K562 (cell line): ENCODE results near the gene ZNF77. TPM values are rescaled to one million over a fixed set of nuclear protein-coding genes. Genes with fewer than 3 reads are reported as not detected.

Experiments used
- CBX3 ChIP-seq, 2 experiments: IDR thresholded peaks; 1 replicate in 1 of 2; 2 replicates in 1 of 2; pipeline ENCODE4 v1.6.1; 2012; ENCODE audit warnings: inconsistent platforms in 2 of 2, low read length in 2 of 2, borderline replicate concordance in 1 of 2, control low read depth in 1 of 2
- CHD1 ChIP-seq: fragments of 200-600 bp; sonication (generic); IDR thresholded peaks from one replicate; pipeline ENCODE4 v1.6.1; 2012; ENCODE audit warnings: mild to moderate bottlenecking, moderate library complexity, low read length, inconsistent platforms
- CXXC5 ChIP-seq: fragments of 250-450 bp; sonication (Bioruptor Pico); IDR thresholded peaks from 2 replicates; pipeline ENCODE4 v1.8.0; 2022; ENCODE audit warnings: inconsistent platforms, mild to moderate bottlenecking, moderate library complexity
- ETS1 ChIP-seq: conservative IDR thresholded peaks from 2 replicates; pipeline ENCODE4 v1.6.1; 2011; ENCODE audit warnings: low read depth, mild to moderate bottlenecking, low read length; ENCODE audit not compliant: control insufficient read depth
- ETV6 ChIP-seq, 3 experiments: fragments of 150-350 bp in 1 of 3; sonication (generic) in 1 of 3; formaldehyde crosslinking in 1 of 3; IDR thresholded peaks; 2 replicates each; pipeline versions ENCODE4 v1.6.1 to v1.8.0; 2014 to 2022; ENCODE audit warnings: borderline replicate concordance in 2 of 3, low read depth in 2 of 3, antibody characterized with exemption in 1 of 3, low read length in 1 of 3, mild to moderate bottlenecking in 1 of 3, missing genetic modification reagents in 1 of 3
- FUS ChIP-seq: fragments of 200-400 bp; formaldehyde crosslinking; optimal IDR thresholded peaks from 2 replicates; pipeline ENCODE3; 2017; ENCODE audit warnings: low read depth, low read length
- GMEB1 ChIP-seq: fragments of 250-450 bp; sonication (Bioruptor Pico); IDR thresholded peaks from 2 replicates; pipeline ENCODE4 v1.4.0; 2020; ENCODE audit warnings: mild to moderate bottlenecking
- HDAC2 ChIP-seq: fragments of 450-650 bp; IDR thresholded peaks from 2 replicates; pipeline ENCODE4 v1.6.1; 2016; ENCODE audit warnings: mild to moderate bottlenecking
- JUNB ChIP-seq: fragments of 450-650 bp; formaldehyde crosslinking; conservative IDR thresholded peaks from 2 replicates; pipeline ENCODE4 v1.4.0; 2020; ENCODE audit warnings: mild to moderate bottlenecking
- JUND ChIP-seq, 2 experiments: IDR thresholded peaks; 2 replicates in 1 of 2; 3 replicates in 1 of 2; pipeline ENCODE4 v1.6.1; 2011; ENCODE audit warnings: borderline replicate concordance in 2 of 2, low read depth in 2 of 2, low read length in 2 of 2, improper control_type of control experiment in 1 of 2, missing biosample characterization in 1 of 2, missing genetic modification characterization in 1 of 2, missing genetic modification reagents in 1 of 2
- MAX ChIP-seq: sonication (generic); formaldehyde crosslinking; IDR thresholded peaks from 2 replicates; pipeline ENCODE4 v1.9.0; 2022; ENCODE audit warnings: mild to moderate bottlenecking, missing genetic modification reagents
- MCM2 ChIP-seq: fragments of 450-650 bp; IDR thresholded peaks from 2 replicates; pipeline ENCODE4 v1.6.1; 2017; ENCODE audit warnings: low read depth, mild to moderate bottlenecking
- MED1 ChIP-seq: sonication (generic); formaldehyde crosslinking; IDR thresholded peaks from 2 replicates; pipeline ENCODE4 v1.8.1; 2023; ENCODE audit warnings: missing genetic modification reagents, borderline replicate concordance
- MTA1 ChIP-seq: fragments of 450-650 bp; IDR thresholded peaks from 2 replicates; pipeline ENCODE4 v1.6.1; 2017; ENCODE audit warnings: borderline replicate concordance
- PHTF2 ChIP-seq: fragments of 250-450 bp; sonication (Bioruptor Pico); IDR thresholded peaks from 2 replicates; pipeline ENCODE4 v1.5.0; 2021; ENCODE audit warnings: mild to moderate bottlenecking
- POLR2B ChIP-seq: fragments of 450-650 bp; IDR thresholded peaks from 2 replicates; pipeline ENCODE4 v1.6.1; 2018; ENCODE audit warnings: low read depth; ENCODE audit not compliant: partially characterized antibody
- POLR2G ChIP-seq: fragments of 200-400 bp; formaldehyde crosslinking; IDR thresholded peaks from 2 replicates; pipeline ENCODE4 v1.6.1; 2017; ENCODE audit warnings: low read depth, mild to moderate bottlenecking, antibody characterized with exemption, low read length, moderate library complexity
- RBBP5 ChIP-seq: fragments of 200-600 bp; sonication (generic); IDR thresholded peaks from 2 replicates; pipeline ENCODE4 v1.6.1; 2012; ENCODE audit warnings: borderline replicate concordance, mild to moderate bottlenecking, low read length, control low read depth, inconsistent platforms; ENCODE audit not compliant: insufficient read depth, poor library complexity, severe bottlenecking
- SMAD3 ChIP-seq: fragments of 450-650 bp; formaldehyde crosslinking; conservative IDR thresholded peaks from 2 replicates; pipeline ENCODE4 v1.4.0; 2020; ENCODE audit warnings: mild to moderate bottlenecking
- TEAD1 ChIP-seq, 2 experiments: fragments of 450-650 bp in 1 of 2; sonication (generic) in 1 of 2; formaldehyde crosslinking; IDR thresholded peaks; 2 replicates each; pipeline versions ENCODE4 v1.4.0 to v1.8.0; 2020 to 2022; ENCODE audit warnings: mild to moderate bottlenecking in 2 of 2, missing genetic modification reagents in 1 of 2
- TRIM28 ChIP-seq: fragments of 450-650 bp; IDR thresholded peaks from 2 replicates; pipeline ENCODE4 v1.6.1; 2017
- ZBTB1 ChIP-seq: sonication (generic); formaldehyde crosslinking; IDR thresholded peaks from 2 replicates; pipeline ENCODE4 v1.8.1; 2023; ENCODE audit warnings: missing genetic modification reagents, low read depth, mild to moderate bottlenecking, borderline replicate concordance
- ZNF384 ChIP-seq: IDR thresholded peaks from 2 replicates; pipeline ENCODE4 v1.6.1; 2012; ENCODE audit warnings: low read depth, low read length, improper control_type of control experiment
- polyA plus RNA-seq, 8 experiments: library from polyadenylated mRNA; depleted of rRNA in 4 of 8; stranded (reverse) in 5 of 8; unstranded in 3 of 8; fragments of >200 nt; fragmentation: Nextera tagmentation in 2 of 8; fragmentation: Illumina TruSeq in 1 of 8; extraction: Ambion mirVana in 2 of 8; extraction: Trizol in 1 of 8; gene quantifications; 2 replicates each; pipeline versions ENCODE4 v1.2.1 to v1.2.3, GENCODE V29; 2011 to 2014; ENCODE audit warnings: inconsistent platforms in 1 of 8, missing spikeins in 1 of 8
- total RNA-seq, 7 experiments: library from RNA; depleted of rRNA in 6 of 7; stranded (reverse); fragments of >200 nt in 6 of 7; fragmentation: Illumina TruSeq in 2 of 7; extraction: Trizol in 2 of 7; gene quantifications; 2 replicates each; pipeline versions ENCODE4 v1.2.1 to v1.2.3, GENCODE V29; 2011 to 2021; ENCODE audit warnings: low replicate concordance in 1 of 7

The ZNF77 gene
- total and polyA plus RNA-seq, 9 of the 15 experiments (the other 6 are each of a cell fraction or from before 2014, with no cell fraction given): 4.3 to 14.5 (median 7.7) TPM

- TF ChIP-seq GMEB1 (CRISPR knock-in tag) (peak; percentile 51), POLR2G (peak; percentile 87), MAX (CRISPR knock-in tag) (peak; percentile 91), MTA1 (0 out of 2 replicates have a peak, but pooled peaks have one; percentile 40), TRIM28 (0 out of 2 replicates have a peak, but pooled peaks have one; percentile 20), ZBTB1 (CRISPR knock-in tag) (peak; percentile 75), CBX3 (IDR thresholded peaks at IDR 0.05; ENCODE audit: borderline replicate concordance in 1 of 2, low read length in 2 of 2) (peak in 1 of 2 experiments; percentile 48; a peak in 1 of 3 replicates), MED1 (no peak), RBBP5 (peak; percentile 84), TEAD1 (CRISPR knock-in tag; IDR thresholded peaks at IDR 0.05) (peak in 1 of 2 experiments; percentile 81; a peak in 1 of 4 replicates), CHD1 (no peak), JUND (IDR thresholded peaks at IDR 0.05; ENCODE audit: borderline replicate concordance, low read depth, low read length) (peak; percentile 17; the same call in 1 of the 2 replicates), JUND (tag; IDR thresholded peaks at IDR 0.05; ENCODE audit: borderline replicate concordance, low read depth, low read length) (no peak), JUNB (CRISPR knock-in tag) (0 out of 2 replicates have a peak, but pooled peaks have one; percentile 8), ETV6 (IDR thresholded peaks at IDR 0.05; ENCODE audit: borderline replicate concordance in 1 of 2, low read depth in 2 of 2, low read length in 1 of 2) (no peak), ETV6 (CRISPR knock-in tag; IDR thresholded peaks at IDR 0.05; ENCODE audit: borderline replicate concordance) (peak; percentile 86; the same call in 1 of the 2 replicates), HDAC2 (peak; percentile 21; the same call in 1 of the 2 replicates), SMAD3 (CRISPR knock-in tag) (no peak), POLR2B (no peak), ZNF384 (peak; percentile 81), CXXC5 (CRISPR knock-in tag) (peak; percentile 82), FUS (no peak), ETS1 (no peak; the same call in 1 of the 2 replicates), PHTF2 (CRISPR knock-in tag) (no peak), MCM2 (no peak)
Measured at GRCh38 chr19:2900296-2901252, 44.2 kb downstream of the ZNF77 start, which contains the start of gene ZNF57 (continued).
